H1 (cell line): ENCODE data around the gene KCNAB3. TPM values are rescaled to one million over a fixed set of nuclear protein-coding genes. Genes with fewer than 3 reads are reported as not detected.

ENCODE experiments used
- CTCF ChIA-PET: fragments of 300-600 bp; sonication (Branson Sonifier 250); formaldehyde crosslinking; loops from one replicate; lab custom pipeline; 2021; ENCODE audit not compliant: partially characterized antibody; lab: Charles Lee
- POLR2A ChIA-PET: fragments of 300-600 bp; sonication (Branson Sonifier 250); formaldehyde crosslinking; loops from one replicate; lab custom pipeline; 2021; ENCODE audit warnings: inconsistent platforms; ENCODE audit not compliant: partially characterized antibody; lab: Charles Lee
- DNase-seq, 2 experiments: peaks; one replicate each; pipeline versions ENCODE4 v3.0.0 to v3.0.0-alpha.2; 2010 to 2022; ENCODE audit warnings: low spot score in 2 of 2, low read depth in 1 of 2, mixed read lengths in 1 of 2
- FAIRE-seq: peaks from 2 replicates; lab custom pipeline; 2011; peaks lifted over from hg19 to GRCh38; lab: Jason Lieb, UNC
- H2AFZ ChIP-seq: 2 replicates; pipeline ENCODE4 v1.8.1; 2012; ENCODE audit warnings: low read length, inconsistent platforms
- H2AK5ac ChIP-seq: 2 replicates; pipeline ENCODE4 v1.6.1; 2013; ENCODE audit warnings: low read depth, low read length
- H2BK120ac ChIP-seq: replicated peaks from 2 replicates; pipeline ENCODE3; 2013; ENCODE audit warnings: low read depth, low read length, inconsistent platforms
- H2BK12ac ChIP-seq: 2 replicates; pipeline ENCODE4 v1.6.1; 2013; ENCODE audit warnings: low read depth, low read length
- H2BK15ac ChIP-seq: 2 replicates; pipeline ENCODE4 v1.6.1; 2013; ENCODE audit warnings: low read length
- H2BK20ac ChIP-seq: 2 replicates; pipeline ENCODE4 v1.6.1; 2013; ENCODE audit warnings: low read length
- H2BK5ac ChIP-seq: 2 replicates; pipeline ENCODE4 v1.6.1; 2013; ENCODE audit warnings: low read depth, low read length
- H3K14ac ChIP-seq: 2 replicates; pipeline ENCODE4 v1.6.1; 2013; ENCODE audit warnings: inconsistent platforms; ENCODE audit not compliant: insufficient read length
- H3K18ac ChIP-seq: 2 replicates; pipeline ENCODE4 v1.6.1; 2013; ENCODE audit warnings: low read length; ENCODE audit errors: extremely low read depth
- H3K23ac ChIP-seq: 2 replicates; pipeline ENCODE4 v1.6.1; 2013; ENCODE audit warnings: inconsistent platforms; ENCODE audit not compliant: insufficient read length
- H3K23me2 ChIP-seq: 2 replicates; pipeline ENCODE4 v1.6.1; 2013; ENCODE audit warnings: low read depth, low read length
- H3K27ac ChIP-seq: 2 replicates; pipeline ENCODE4 v1.6.1; 2011; ENCODE audit warnings: low read depth, low read length, inconsistent platforms
- H3K27me3 ChIP-seq, 4 experiments: replicated peaks in 1 of 4; 1 replicate in 1 of 4; 2 replicates in 3 of 4; pipeline versions ENCODE4 v1.6.1 to v1.8.1; 2011 to 2013; ENCODE audit warnings: low read length in 3 of 4, mild to moderate bottlenecking in 3 of 4, inconsistent platforms in 2 of 4, mixed read lengths in 2 of 4, moderate library complexity in 1 of 4; ENCODE audit not compliant: control insufficient read depth in 3 of 4, insufficient read depth in 3 of 4; ENCODE audit errors: extremely low read depth in 1 of 4
- H3K36me3 ChIP-seq, 4 experiments: 2 replicates each; pipeline versions ENCODE4 v1.6.1 to v1.8.1; 2011 to 2013; ENCODE audit warnings: mild to moderate bottlenecking in 4 of 4, low read length in 3 of 4, moderate library complexity in 2 of 4, control low read depth in 1 of 4, inconsistent platforms in 1 of 4; ENCODE audit not compliant: insufficient read depth in 4 of 4, control insufficient read depth in 2 of 4
- H3K4ac ChIP-seq: replicated peaks from 2 replicates; pipeline ENCODE3; 2013; ENCODE audit warnings: low read length, low read depth, mixed read lengths, inconsistent platforms; ENCODE audit not compliant: insufficient read length
- H3K4me1 ChIP-seq, 4 experiments: replicated peaks in 1 of 4; 1 replicate in 1 of 4; 2 replicates in 3 of 4; pipeline versions ENCODE4 v1.6.1 to v1.8.1; 2011 to 2013; ENCODE audit warnings: low read length in 3 of 4, inconsistent platforms in 2 of 4, mixed read lengths in 1 of 4; ENCODE audit not compliant: insufficient read depth in 4 of 4, control insufficient read depth in 3 of 4
- H3K4me2 ChIP-seq, 2 experiments: 2 replicates each; pipeline versions ENCODE4 v1.6.1 to v1.8.1; 2011 to 2013; ENCODE audit warnings: low read depth in 2 of 2, low read length in 2 of 2, control low read depth in 1 of 2, inconsistent platforms in 1 of 2, mild to moderate bottlenecking in 1 of 2; ENCODE audit not compliant: insufficient read depth in 1 of 2
- H3K4me3 ChIP-seq, 4 experiments: fragments of 200-600, 300-600 bp in 1 of 4; sonication (generic), shearing (Covaris generic), sonication (Bioruptor Twin) in 1 of 4; 2 replicates each; pipeline versions ENCODE4 v1.5.1 to v1.8.1; 2011 to 2016; ENCODE audit warnings: low read length in 4 of 4, low read depth in 3 of 4, control low read depth in 2 of 4, inconsistent platforms in 2 of 4, mild to moderate bottlenecking in 2 of 4, mixed read lengths in 1 of 4, moderate library complexity in 1 of 4; ENCODE audit not compliant: insufficient read depth in 2 of 4; ENCODE audit errors: extremely low read depth in 1 of 4
- H3K56ac ChIP-seq: replicated peaks from 2 replicates; pipeline ENCODE3; 2013; ENCODE audit warnings: low read depth, mild to moderate bottlenecking, mixed read lengths, low read length, inconsistent platforms; ENCODE audit not compliant: insufficient read length
- H3K79me1 ChIP-seq: 2 replicates; pipeline ENCODE4 v1.6.1; 2013; ENCODE audit warnings: low read depth, low read length, control low read depth
- H3K79me2 ChIP-seq, 2 experiments: 2 replicates each; pipeline versions ENCODE4 v1.6.1 to v1.8.1; 2012 to 2013; ENCODE audit warnings: low read length in 2 of 2, mild to moderate bottlenecking in 2 of 2, inconsistent platforms in 1 of 2; ENCODE audit not compliant: insufficient read depth in 2 of 2, control insufficient read depth in 1 of 2
- H3K9ac ChIP-seq, 4 experiments: replicated peaks in 1 of 4; 1 replicate in 1 of 4; 2 replicates in 3 of 4; pipeline versions ENCODE4 v1.6.1 to v1.8.1; 2011 to 2013; ENCODE audit warnings: low read depth in 3 of 4, low read length in 3 of 4, control low read depth in 2 of 4, mild to moderate bottlenecking in 2 of 4, moderate library complexity in 2 of 4, inconsistent platforms in 1 of 4; ENCODE audit errors: extremely low read depth in 1 of 4
- H3K9me3 ChIP-seq, 2 experiments: 2 replicates each; pipeline versions ENCODE4 v1.6.1 to v1.8.1; 2012 to 2013; ENCODE audit warnings: mild to moderate bottlenecking in 2 of 2, moderate library complexity in 2 of 2, control low read depth in 1 of 2, inconsistent platforms in 1 of 2, low read depth in 1 of 2, low read length in 1 of 2, mixed read lengths in 1 of 2; ENCODE audit not compliant: insufficient read depth in 2 of 2
- H4K20me1 ChIP-seq, 2 experiments: replicated peaks in 1 of 2; 2 replicates each; pipeline versions ENCODE3 to v1.8.1; 2011 to 2013; ENCODE audit warnings: inconsistent platforms in 2 of 2, low read length in 2 of 2, mild to moderate bottlenecking in 1 of 2; ENCODE audit not compliant: insufficient read depth in 2 of 2, control insufficient read depth in 1 of 2
- H4K5ac ChIP-seq: 2 replicates; pipeline ENCODE4 v1.6.1; 2013; ENCODE audit warnings: low read length, low read depth, mixed read lengths, inconsistent platforms; ENCODE audit not compliant: insufficient read length
- H4K8ac ChIP-seq: 2 replicates; pipeline ENCODE4 v1.8.0; 2013; ENCODE audit warnings: mild to moderate bottlenecking, moderate library complexity, low read length, inconsistent platforms; ENCODE audit not compliant: insufficient read depth; ENCODE audit errors: extremely low read depth
- H4K91ac ChIP-seq: replicated peaks from 2 replicates; pipeline ENCODE3; 2013; ENCODE audit warnings: low read length, mixed read lengths, inconsistent platforms; ENCODE audit not compliant: insufficient read length
- BACH1 ChIP-seq: IDR thresholded peaks from 2 replicates; pipeline ENCODE4 v1.6.1; 2012; ENCODE audit warnings: low read length, improper control_type of control experiment
- BCL11A ChIP-seq, 2 experiments: IDR thresholded peaks; one replicate each; pipeline ENCODE4 v1.6.1; 2011; ENCODE audit warnings: low read depth in 2 of 2, low read length in 2 of 2, mild to moderate bottlenecking in 2 of 2
- EGR1 ChIP-seq: IDR thresholded peaks from 2 replicates; pipeline ENCODE4 v1.6.1; 2011; ENCODE audit warnings: low read depth, low read length, borderline replicate concordance
- EZH2 ChIP-seq: fragments of 200-600 bp; sonication (generic); IDR thresholded peaks from 2 replicates; pipeline ENCODE4 v1.7.1; 2012; ENCODE audit warnings: low read depth, mild to moderate bottlenecking, moderate library complexity, low read length, inconsistent platforms; ENCODE audit not compliant: severe bottlenecking
- RAD21 ChIP-seq, 2 experiments: IDR thresholded peaks in 1 of 2; conservative IDR thresholded peaks in 1 of 2; 2 replicates each; pipeline ENCODE4 v1.6.1; 2011; ENCODE audit warnings: low read depth in 2 of 2, low read length in 2 of 2, improper control_type of control experiment in 1 of 2, inconsistent platforms in 1 of 2, mild to moderate bottlenecking in 1 of 2, moderate library complexity in 1 of 2
- RNF2 ChIP-seq: fragments of 200-900, 300-1000 bp; sonication (generic); IDR thresholded peaks from 2 replicates; pipeline ENCODE4 v1.7.1; 2016; ENCODE audit warnings: borderline replicate concordance, low read depth, mild to moderate bottlenecking, antibody characterized with exemption, low read length; ENCODE audit not compliant: poor library complexity, severe bottlenecking; ENCODE audit errors: missing control alignments
- RXRA ChIP-seq: IDR thresholded peaks from 2 replicates; pipeline ENCODE4 v1.6.1; 2011; ENCODE audit warnings: low read depth, mild to moderate bottlenecking, low read length, moderate library complexity; ENCODE audit not compliant: insufficient read depth
- SIX5 ChIP-seq: IDR thresholded peaks from 2 replicates; pipeline ENCODE4 v1.6.1; 2011; ENCODE audit warnings: mild to moderate bottlenecking, low read depth, low read length
- SUZ12 ChIP-seq: fragments of 200-600 bp; sonication (generic); IDR thresholded peaks from 2 replicates; pipeline ENCODE4 v1.6.1; 2012; ENCODE audit warnings: mild to moderate bottlenecking, inconsistent platforms, low read length, moderate library complexity, mixed read lengths
- TAF7 ChIP-seq: optimal IDR thresholded peaks from 2 replicates; pipeline ENCODE3; 2011; ENCODE audit warnings: low read depth, mild to moderate bottlenecking, inconsistent platforms, low read length, moderate library complexity, borderline replicate concordance
- TEAD4 ChIP-seq: IDR thresholded peaks from 2 replicates; pipeline ENCODE4 v1.6.1; 2012; ENCODE audit warnings: low read depth, low read length, inconsistent platforms, mixed read lengths
- USF2 ChIP-seq: IDR thresholded peaks from 2 replicates; pipeline ENCODE4 v1.6.1; 2011; ENCODE audit warnings: low read length, improper control_type of control experiment
- YY1 ChIP-seq: IDR thresholded peaks from 2 replicates; pipeline ENCODE4 v1.6.1; 2011; ENCODE audit warnings: low read depth, mild to moderate bottlenecking, low read length
- WGBS, 2 experiments: shearing (Covaris generic) in 1 of 2; methylation state at CpG; one replicate each; pipeline versions ENCODE4 v1.1.6 to v1.1.7; 2013 to 2015; ENCODE audit warnings: low lambda C conversion rate in 2 of 2, mixed read lengths in 2 of 2, inconsistent platforms in 1 of 2, low coverage in 1 of 2, missing lambda C conversion rate in 1 of 2; ENCODE audit not compliant: insufficient replicate concordance in 2 of 2, insufficient coverage in 1 of 2, insufficient read length in 1 of 2; ENCODE audit errors: extremely low coverage in 1 of 2, missing lambda C conversion rate in 1 of 2; 5-methylcytosine and 5-hydroxymethylcytosine counted together
- polyA plus RNA-seq, 7 experiments: library from polyadenylated mRNA; depleted of rRNA in 3 of 7; stranded (reverse) in 5 of 7; unstranded in 2 of 7; fragments of >200 nt in 5 of 7; fragments of 200-250 nt in 2 of 7; gene quantifications; 1 replicate in 5 of 7; 2 replicates in 1 of 7; 4 replicates in 1 of 7; pipeline versions ENCODE4 v1.2.1 to v1.2.3, GENCODE V29; 2011 to 2013; ENCODE audit warnings: missing spikeins in 2 of 7, mixed read lengths in 2 of 7
- total RNA-seq: library from RNA; stranded (reverse); fragmentation: NEBNext Ultra II Directional; extraction: Animal tissue kit (Norgen Biotek cat#: 25700); gene quantifications from 2 replicates; pipeline ENCODE4 v1.2.1, GENCODE V29; 2021

The KCNAB3 gene
- total and polyA plus RNA-seq, 2 of the 8 experiments (the other 6 are each of a cell fraction or from before 2014, with no cell fraction given), result 1.7 to 2.4 TPM

GRCh38 chr17:7873051-7873450 is 56.6 kb downstream of the KCNAB3 start:
- POLR2A ChIA-PET, result no interaction called here
- no peak for FAIRE-seq
- Histone ChIP-seq H4K5ac (no peak overlapping the region), H3K27me3 (no peaks in the 10 kb centered on the region), H2BK12ac (no peak overlapping the region), H3K4me1 (no peaks in the 10 kb centered on the region), H3K4me3 (no peak overlapping the region), H2AK5ac (no peak overlapping the region), H3K4me2 (no peak overlapping the region), H3K36me3 (no peaks in the 10 kb centered on the region), H3K23me2 (no peaks in the 10 kb centered on the region), H3K14ac (no peak overlapping the region), H3K79me1 (no peaks in the 10 kb centered on the region), H2BK120ac (no peak overlapping the region), H2BK15ac (no peak overlapping the region), H3K23ac (no peak overlapping the region), H2BK5ac (no peak overlapping the region), H2AFZ (no peak overlapping the region), H3K9me3 (no peaks in the 10 kb centered on the region), H3K56ac (no peak overlapping the region), H3K79me2 (no peaks in the 10 kb centered on the region), H3K4ac (no peak overlapping the region), H4K20me1 (no peaks in the 10 kb centered on the region), H3K9ac (no peak overlapping the region; a peak in 1 of 7 replicates), H3K27ac (no peak overlapping the region), H4K91ac (no peak overlapping the region), H2BK20ac (no peak overlapping the region), H4K8ac (no peak overlapping the region), H3K18ac (no peak overlapping the region)
- 91% methylated on average over 4 of the region's 4 CpGs; no CpG with 5 or more reads in 1 of the 2 experiments for whole genome bisulfite sequencing, 2 experiments
- no peak for DNase-seq
- CTCF ChIA-PET, result interaction anchor here (1.2 to 2.7 kb wide), 2 partner anchors 11 to 130 kb away, joined by 3 to 8 read pairs; no protein-coding TSS in a partner anchor
- TF ChIP-seq EZH2 (no peak), RNF2 (no peak), SUZ12 (no peak), TEAD4 (no peak), EGR1 (no peak), TAF7 (no peak), USF2 (no peak), BCL11A (IDR thresholded peaks at IDR 0.05; ENCODE audit: low read depth in 2 of 2, low read length in 2 of 2) (no peak), YY1 (no peak), BACH1 (no peak), RXRA (no peak), RAD21 (IDR thresholded peaks at IDR 0.05 in 1 of 2, conservative IDR thresholded peaks at IDR 0.05 in 1 of 2; ENCODE audit: low read depth in 2 of 2, low read length in 2 of 2) (no peak), SIX5 (no peak)
